BLaER1 (cell line): ENCODE data around the gene ONECUT1.

Source experiments
- H3K27ac ChIP-seq: shearing (Covaris generic); formaldehyde crosslinking; 2 replicates; pipeline ENCODE4 v1.8.1; 2022
- H3K27me3 ChIP-seq: shearing (Covaris generic); formaldehyde crosslinking; 2 replicates; pipeline ENCODE4 v1.8.1; 2022
- H3K36me3 ChIP-seq: shearing (Covaris generic); formaldehyde crosslinking; 2 replicates; pipeline ENCODE4 v1.8.1; 2022
- H3K4me1 ChIP-seq: shearing (Covaris generic); formaldehyde crosslinking; 2 replicates; pipeline ENCODE4 v1.8.1; 2022
- H3K4me2 ChIP-seq: shearing (Covaris generic); formaldehyde crosslinking; 2 replicates; pipeline ENCODE4 v1.8.1; 2022
- H3K4me3 ChIP-seq: shearing (Covaris generic); formaldehyde crosslinking; 2 replicates; pipeline ENCODE4 v1.8.1; 2022
- H3K9ac ChIP-seq: shearing (Covaris generic); formaldehyde crosslinking; 2 replicates; pipeline ENCODE4 v1.8.1; 2022
- H3K9me3 ChIP-seq: shearing (Covaris generic); formaldehyde crosslinking; 2 replicates; pipeline ENCODE4 v1.8.1; 2022
- H4K20me1 ChIP-seq: shearing (Covaris generic); formaldehyde crosslinking; 2 replicates; pipeline ENCODE4 v1.8.1; 2022
- Cebpa-rat ChIP-seq: shearing (Covaris generic); IDR thresholded peaks from 2 replicates; pipeline ENCODE4 v1.8.1; 2022

Gene ONECUT1

GRCh38 chr15:52760562-52760961 lies 29.6 kb downstream of the ONECUT1 start:
- Histone ChIP-seq H3K4me3 (no peak overlapping the region), H3K27me3 (no peaks in the 10 kb centered on the region), H4K20me1 (no peaks in the 10 kb centered on the region), H3K4me2 (no peak overlapping the region), H3K4me1 (no peaks in the 10 kb centered on the region), H3K9me3 (no peaks in the 10 kb centered on the region), H3K36me3 (no peaks in the 10 kb centered on the region), H3K9ac (no peak overlapping the region), H3K27ac (no peak overlapping the region)
- no peak for TF ChIP-seq Cebpa-rat

DNA sequence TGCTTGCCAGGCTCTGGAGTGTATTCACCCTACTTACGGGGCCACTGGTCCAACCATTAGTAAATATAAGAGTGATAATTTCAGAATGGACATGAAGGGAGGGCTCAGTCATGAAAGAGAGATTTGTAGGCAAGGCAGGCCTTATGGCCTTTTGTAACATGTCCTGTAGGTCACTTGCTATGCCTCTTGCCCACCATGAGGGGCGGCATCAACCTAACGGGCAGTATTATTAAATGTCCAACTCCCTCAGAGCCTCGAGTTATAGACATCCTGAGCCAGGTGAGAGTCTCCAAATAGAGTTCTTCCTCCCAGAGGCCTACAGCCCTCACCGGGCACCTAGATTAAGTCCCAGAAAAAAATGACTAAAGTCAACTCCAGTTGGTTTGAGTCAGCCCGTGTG lies 30.2 kb downstream of the ONECUT1 start:
- no peaks in the 10 kb centered on the region for H4K20me1 ChIP-seq
- no peak overlapping the region for H3K4me3 ChIP-seq
- no peak overlapping the region for H3K27ac ChIP-seq
- no peaks in the 10 kb centered on the region for H3K4me1 ChIP-seq
- no peaks in the 10 kb centered on the region for H3K36me3 ChIP-seq
- H3K4me2 ChIP-seq: no peak overlapping the region
- H3K27me3 ChIP-seq: no peaks in the 10 kb centered on the region
- no peaks in the 10 kb centered on the region for H3K9me3 ChIP-seq
- TF ChIP-seq Cebpa-rat: no peak
- no peak overlapping the region for H3K9ac ChIP-seq

GRCh38 chr15:52757496-52757895 lies 32.6 kb downstream of the ONECUT1 start:
- H3K27ac ChIP-seq: no peak overlapping the region
- H3K4me1 ChIP-seq: no peaks in the 10 kb centered on the region
- H3K9me3 ChIP-seq: no peaks in the 10 kb centered on the region
- H3K27me3 ChIP-seq: no peaks in the 10 kb centered on the region
- no peak overlapping the region for H3K9ac ChIP-seq
- TF ChIP-seq Cebpa-rat: no peak
- no peaks in the 10 kb centered on the region for H3K36me3 ChIP-seq
- H3K4me2 ChIP-seq: no peak overlapping the region
- no peak overlapping the region for H3K4me3 ChIP-seq
- no peaks in the 10 kb centered on the region for H4K20me1 ChIP-seq

DNA sequence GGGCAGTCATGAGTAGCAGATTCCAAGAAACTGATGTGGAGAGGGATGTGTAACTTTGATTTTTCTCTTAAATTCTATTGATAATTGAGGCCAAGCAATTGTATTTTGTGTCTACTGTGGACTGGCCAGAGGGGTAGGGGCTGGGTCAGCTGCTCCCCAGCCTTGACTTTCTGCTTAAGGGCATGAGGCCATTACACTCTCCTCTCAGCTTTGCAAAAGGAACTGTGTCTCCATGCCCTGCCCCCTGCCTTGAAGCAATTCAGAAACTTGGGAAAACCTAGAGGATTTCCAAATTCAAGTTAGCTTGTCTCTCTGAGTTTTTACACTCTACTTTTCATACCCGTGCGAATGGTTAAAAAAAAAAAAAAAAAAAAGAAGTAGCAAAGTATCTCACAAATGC lies 38.6 kb downstream of the ONECUT1 start:
- H3K4me1 ChIP-seq: no peaks in the 10 kb centered on the region
- no peaks in the 10 kb centered on the region for H4K20me1 ChIP-seq
- H3K36me3 ChIP-seq: no peaks in the 10 kb centered on the region
- no peak overlapping the region for H3K27ac ChIP-seq
- H3K9ac ChIP-seq: no peak overlapping the region
- H3K4me3 ChIP-seq: no peak overlapping the region
- no peak for TF ChIP-seq Cebpa-rat
- no peak overlapping the region for H3K4me2 ChIP-seq
- H3K9me3 ChIP-seq: no peaks in the 10 kb centered on the region
- H3K27me3 ChIP-seq: no peaks in the 10 kb centered on the region

DNA sequence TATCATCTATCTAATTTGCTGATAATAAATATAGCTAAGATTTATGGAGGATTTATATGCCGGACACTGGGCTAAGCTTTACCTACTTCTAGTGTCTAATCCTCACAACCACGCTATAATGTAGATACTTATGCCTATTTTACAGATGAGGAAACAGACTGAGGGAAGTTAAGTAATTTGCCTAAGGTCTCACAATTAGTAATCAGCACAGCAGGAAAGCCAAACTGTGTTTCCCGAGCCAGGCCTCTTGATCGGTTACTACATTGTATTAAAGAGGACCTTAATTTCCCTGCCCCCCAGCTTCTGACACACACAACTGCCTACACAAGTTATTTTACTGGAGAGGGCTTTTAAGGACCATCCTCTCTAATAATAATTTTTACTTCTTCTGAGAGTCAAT lies 40.9 kb downstream of the ONECUT1 start:
- Histone ChIP-seq H3K27ac (no peak overlapping the region), H3K9me3 (no peaks in the 10 kb centered on the region), H3K4me2 (no peak overlapping the region), H3K4me1 (no peaks in the 10 kb centered on the region), H3K4me3 (no peak overlapping the region), H3K9ac (no peak overlapping the region), H3K36me3 (no peaks in the 10 kb centered on the region), H4K20me1 (no peaks in the 10 kb centered on the region), H3K27me3 (no peaks in the 10 kb centered on the region)
- no peak for TF ChIP-seq Cebpa-rat

DNA sequence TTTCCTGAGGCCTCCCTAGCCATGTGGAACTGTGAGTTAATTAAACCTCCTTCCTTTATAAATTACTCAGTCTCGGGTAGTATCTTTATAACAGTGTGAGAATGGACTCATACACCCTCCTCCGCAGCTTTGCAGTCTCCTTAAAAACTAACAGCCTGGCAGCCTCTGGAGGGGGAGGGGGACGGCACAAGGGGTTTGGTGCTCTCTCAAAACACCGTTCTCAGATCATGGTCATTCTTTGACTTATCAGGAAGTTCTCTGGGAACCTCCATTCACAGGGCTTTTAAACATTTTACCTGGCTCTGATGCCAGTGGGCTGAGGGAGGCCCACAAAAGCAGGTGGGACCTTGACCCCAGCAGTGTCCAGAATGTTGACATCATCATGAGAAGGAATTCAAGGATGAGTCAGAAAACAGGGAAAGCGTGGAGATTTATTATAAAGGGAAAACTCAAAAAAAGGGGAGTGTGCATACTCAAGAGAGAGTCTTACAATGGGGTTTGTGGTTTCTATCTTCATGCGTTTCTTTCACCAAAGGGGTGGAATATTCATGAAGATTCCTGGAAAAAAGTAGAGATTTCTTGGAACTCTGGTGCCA lies 43.9 kb downstream of the ONECUT1 start:
- Histone ChIP-seq H3K27ac (no peak overlapping the region), H3K27me3 (no peaks in the 10 kb centered on the region), H3K4me2 (no peak overlapping the region), H3K36me3 (no peaks in the 10 kb centered on the region), H3K4me3 (no peak overlapping the region), H3K9me3 (no peaks in the 10 kb centered on the region), H3K9ac (no peak overlapping the region), H4K20me1 (no peaks in the 10 kb centered on the region), H3K4me1 (no peaks in the 10 kb centered on the region)
- TF ChIP-seq Cebpa-rat: no peak

DNA sequence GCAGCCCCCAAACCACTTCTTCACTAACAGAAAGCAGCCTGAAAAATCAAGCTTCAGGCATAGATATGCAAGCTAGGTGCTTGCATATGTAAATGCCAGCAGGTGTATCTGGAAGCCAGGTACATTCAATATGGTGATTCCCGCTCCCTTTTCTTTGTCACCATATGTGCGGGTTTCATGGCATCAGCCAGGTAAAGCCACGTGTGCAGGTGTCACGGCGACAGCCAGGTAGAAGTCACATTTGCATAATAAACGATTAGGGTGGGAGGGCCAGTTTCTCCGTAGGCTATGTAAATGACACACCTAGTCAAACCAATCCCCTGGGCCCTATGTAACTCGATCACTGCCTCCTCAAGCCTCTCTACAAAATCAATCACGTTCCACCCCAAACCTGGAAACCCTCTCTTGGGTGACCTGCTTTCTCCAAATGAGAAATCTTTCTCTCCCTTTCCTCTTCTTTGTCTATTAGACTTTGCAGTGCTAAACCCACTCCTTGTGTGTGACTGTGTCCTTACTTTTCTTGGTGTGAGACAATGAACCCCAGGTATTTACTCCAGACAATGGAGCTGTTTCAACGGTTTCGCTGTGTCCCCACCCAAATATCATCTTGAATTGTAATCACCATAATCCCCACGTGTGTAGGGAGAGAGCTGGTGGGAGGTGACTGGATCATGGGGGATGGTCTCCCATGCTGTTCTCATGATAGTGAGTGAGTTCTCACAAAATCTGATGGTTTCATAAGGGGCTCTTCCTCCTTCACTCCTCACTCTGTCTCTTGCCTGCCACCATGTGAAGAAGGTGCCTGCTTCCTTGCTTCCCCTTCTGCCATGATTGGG lies 44.6 kb downstream of the ONECUT1 start:
- no peak for TF ChIP-seq Cebpa-rat
- Histone ChIP-seq H3K4me2 (no peak overlapping the region), H3K27me3 (no peaks in the 10 kb centered on the region), H3K27ac (no peak overlapping the region), H3K4me3 (no peak overlapping the region), H3K4me1 (no peaks in the 10 kb centered on the region), H4K20me1 (no peaks in the 10 kb centered on the region), H3K9me3 (no peaks in the 10 kb centered on the region), H3K9ac (no peak overlapping the region), H3K36me3 (no peaks in the 10 kb centered on the region)

DNA sequence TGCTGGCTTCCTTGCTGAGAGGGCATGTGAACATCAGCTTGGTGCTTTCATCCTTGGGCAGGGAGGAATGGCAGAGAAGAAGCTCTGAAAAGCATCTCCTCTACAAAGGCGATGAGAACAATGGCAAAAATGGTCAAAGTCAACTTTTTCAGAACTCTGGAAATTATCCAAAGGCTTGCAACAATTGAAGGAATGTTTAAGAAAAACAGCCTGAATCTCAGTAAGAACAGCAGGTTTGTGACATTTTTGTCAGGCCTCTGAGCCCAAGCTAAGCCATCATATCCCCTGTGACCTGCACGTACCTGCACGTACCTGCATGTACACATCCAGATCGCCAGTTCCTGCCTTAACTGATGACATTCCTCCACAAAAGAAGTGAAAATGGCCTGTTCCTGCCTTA lies 51.8 kb downstream of the ONECUT1 start:
- Histone ChIP-seq H3K36me3 (no peaks in the 10 kb centered on the region), H3K4me3 (no peak overlapping the region), H3K27me3 (no peaks in the 10 kb centered on the region), H3K4me2 (no peak overlapping the region), H3K27ac (no peak overlapping the region), H4K20me1 (no peaks in the 10 kb centered on the region), H3K9me3 (no peaks in the 10 kb centered on the region), H3K4me1 (peaks cover 9% of the 10 kb centered on the region), H3K9ac (no peak overlapping the region)
- TF ChIP-seq Cebpa-rat: no peak

DNA sequence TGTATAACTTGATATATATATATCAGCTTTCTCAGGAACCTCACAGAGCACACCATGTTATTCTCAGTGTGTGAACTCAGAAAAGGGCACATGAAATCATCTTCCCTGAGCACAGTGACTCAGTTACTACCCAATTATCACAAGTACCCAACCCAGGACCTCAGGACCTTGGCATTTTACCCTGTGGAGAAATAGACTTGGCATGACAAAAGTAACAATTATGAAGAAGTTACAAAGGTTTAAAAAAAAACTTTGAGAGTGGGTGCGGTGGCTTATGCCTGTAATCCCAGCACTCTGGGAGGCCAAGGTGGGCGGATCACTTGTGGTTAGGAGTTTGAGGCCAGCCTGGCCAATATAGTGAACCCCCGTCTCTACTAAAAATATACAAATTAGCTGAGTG lies 52.4 kb downstream of the ONECUT1 start:
- no peaks in the 10 kb centered on the region for H3K36me3 ChIP-seq
- H3K9me3 ChIP-seq: no peaks in the 10 kb centered on the region
- H3K27me3 ChIP-seq: no peaks in the 10 kb centered on the region
- H3K4me1 ChIP-seq: peaks cover 14% of the 10 kb centered on the region
- no peak overlapping the region for H3K4me2 ChIP-seq
- no peak overlapping the region for H3K27ac ChIP-seq
- no peak for TF ChIP-seq Cebpa-rat
- H4K20me1 ChIP-seq: no peaks in the 10 kb centered on the region
- H3K4me3 ChIP-seq: no peak overlapping the region
- H3K9ac ChIP-seq: no peak overlapping the region

GRCh38 chr15:52735231-52736089 lies 54.7 kb downstream of the ONECUT1 start:
- H3K36me3 ChIP-seq: no peaks in the 10 kb centered on the region
- no peak overlapping the region for H3K9ac ChIP-seq
- H3K4me1 ChIP-seq: peaks cover 23% of the 10 kb centered on the region
- H3K4me2 ChIP-seq: no peak overlapping the region
- no peak for TF ChIP-seq Cebpa-rat
- no peak overlapping the region for H3K4me3 ChIP-seq
- no peaks in the 10 kb centered on the region for H3K9me3 ChIP-seq
- no peaks in the 10 kb centered on the region for H4K20me1 ChIP-seq
- H3K27me3 ChIP-seq: no peaks in the 10 kb centered on the region
- no peak overlapping the region for H3K27ac ChIP-seq
